HEK293 (cell line): Measurements from ENCODE around the gene POLR2H.

Source experiments
- CTCF ChIA-PET: fragments of 350-600 bp; formaldehyde crosslinking; extraction: SDS; loops from one replicate; lab custom pipeline; 2021; ENCODE audit warnings: antibody characterized with exemption; lab: Yijun Ruan, JAX
- POLR2A ChIA-PET: fragments of 300-600 bp; formaldehyde crosslinking; extraction: SDS; loops from one replicate; lab custom pipeline; 2020; ENCODE audit warnings: antibody characterized with exemption, inconsistent platforms; lab: Yijun Ruan, JAX
- H3K27ac ChIP-seq: fragments of 200-500 bp; sonication (Bioruptor generic); 2 replicates; pipeline ENCODE4 v1.5.1; 2014; ENCODE audit warnings: low read depth, low read length, control low read depth, inconsistent platforms; ENCODE audit errors: extremely low read depth
- H3K36me3 ChIP-seq, 2 experiments: fragments of 200-500 bp in 1 of 2; sonication (Bioruptor generic) in 1 of 2; 1 replicate in 1 of 2; 2 replicates in 1 of 2; pipeline ENCODE4 v1.5.1; 2014 to 2017; ENCODE audit warnings: inconsistent platforms in 2 of 2, low read length in 2 of 2; ENCODE audit not compliant: control insufficient read depth in 2 of 2, insufficient read depth in 1 of 2
- H3K4me1 ChIP-seq: fragments of 200-500 bp; sonication (Bioruptor generic); 2 replicates; pipeline ENCODE4 v1.5.1; 2014; ENCODE audit warnings: mild to moderate bottlenecking, low read length, inconsistent platforms; ENCODE audit not compliant: control insufficient read depth, insufficient read depth
- H3K4me3 ChIP-seq: 2 replicates; pipeline ENCODE4 v1.5.1; 2011; ENCODE audit warnings: low read depth, mild to moderate bottlenecking, control low read depth, low read length, moderate library complexity
- H3K9me3 ChIP-seq: fragments of 200-500 bp; sonication (Bioruptor generic); 2 replicates; pipeline ENCODE4 v1.5.1; 2014; ENCODE audit warnings: low read depth, low read length, inconsistent platforms; ENCODE audit not compliant: control insufficient read depth, insufficient read depth
- GLI4 ChIP-seq: fragments of 450-650 bp; formaldehyde crosslinking; IDR thresholded peaks from 2 replicates; pipeline ENCODE4 v1.5.1; 2016; ENCODE audit warnings: missing biosample characterization, missing genetic modification characterization
- GLIS2 ChIP-seq: fragments of 450-650 bp; formaldehyde crosslinking; IDR thresholded peaks from 2 replicates; pipeline ENCODE4 v1.5.1; 2016; ENCODE audit warnings: missing biosample characterization, missing genetic modification characterization
- SALL2 ChIP-seq: fragments of 450-650 bp; formaldehyde crosslinking; IDR thresholded peaks from 2 replicates; pipeline ENCODE4 v1.5.0; 2017; ENCODE audit warnings: missing biosample characterization, mild to moderate bottlenecking, missing genetic modification characterization, borderline replicate concordance
- SCRT1 ChIP-seq: fragments of 450-650 bp; formaldehyde crosslinking; IDR thresholded peaks from 2 replicates; pipeline ENCODE4 v1.5.1; 2016; ENCODE audit warnings: missing biosample characterization, missing genetic modification characterization, borderline replicate concordance
- SP3 ChIP-seq: fragments of 450-650 bp; formaldehyde crosslinking; IDR thresholded peaks from 2 replicates; pipeline ENCODE4 v1.5.1; 2016; ENCODE audit warnings: missing biosample characterization, missing genetic modification characterization
- ZBTB1 ChIP-seq: fragments of 450-650 bp; formaldehyde crosslinking; IDR thresholded peaks from 2 replicates; pipeline ENCODE4 v1.5.1; 2016; ENCODE audit warnings: missing biosample characterization, missing genetic modification characterization
- ZFHX2 ChIP-seq: fragments of 450-650 bp; formaldehyde crosslinking; conservative IDR thresholded peaks from 2 replicates; pipeline ENCODE4 v1.5.1; 2016; ENCODE audit warnings: missing biosample characterization, missing genetic modification characterization
- ZFP3 ChIP-seq: fragments of 450-650 bp; formaldehyde crosslinking; IDR thresholded peaks from 2 replicates; pipeline ENCODE4 v1.5.1; 2016; ENCODE audit warnings: low read depth, missing biosample characterization, missing genetic modification characterization
- ZNF140 ChIP-seq: fragments of 450-650 bp; formaldehyde crosslinking; IDR thresholded peaks from 2 replicates; pipeline ENCODE4 v1.5.1; 2016; ENCODE audit warnings: missing biosample characterization, missing genetic modification characterization
- ZNF19 ChIP-seq: fragments of 450-650 bp; formaldehyde crosslinking; IDR thresholded peaks from 2 replicates; pipeline ENCODE4; 2016; ENCODE audit warnings: missing biosample characterization, missing genetic modification characterization, low read depth
- ZNF221 ChIP-seq: fragments of 450-650 bp; formaldehyde crosslinking; IDR thresholded peaks from 2 replicates; pipeline ENCODE4 v1.5.1; 2017; ENCODE audit warnings: missing biosample characterization, missing genetic modification characterization, borderline replicate concordance
- ZNF280D ChIP-seq: fragments of 450-650 bp; formaldehyde crosslinking; IDR thresholded peaks from 2 replicates; pipeline ENCODE4 v1.5.1; 2016; ENCODE audit warnings: missing biosample characterization, missing genetic modification characterization
- ZNF324 ChIP-seq: fragments of 450-650 bp; formaldehyde crosslinking; IDR thresholded peaks from 2 replicates; pipeline ENCODE4 v1.5.1; 2016; ENCODE audit warnings: missing biosample characterization, missing genetic modification characterization
- ZNF623 ChIP-seq: fragments of 450-650 bp; formaldehyde crosslinking; IDR thresholded peaks from 2 replicates; pipeline ENCODE4 v1.5.1; 2016; ENCODE audit warnings: missing biosample characterization, missing genetic modification characterization
- ZNF629 ChIP-seq: fragments of 450-650 bp; formaldehyde crosslinking; IDR thresholded peaks from 2 replicates; pipeline ENCODE4 v1.5.1; 2017; ENCODE audit warnings: missing biosample characterization, missing genetic modification characterization
- ZSCAN30 ChIP-seq: fragments of 450-650 bp; IDR thresholded peaks from 2 replicates; pipeline ENCODE4 v1.5.1; 2018; ENCODE audit warnings: missing biosample characterization, mild to moderate bottlenecking, missing genetic modification characterization, moderate library complexity

Gene POLR2H

GRCh38 chr3:184357248-184358123, 4.0 kb upstream of the POLR2H start:
- POLR2A ChIA-PET, result no interaction called here
- H3K9me3 ChIP-seq, result no peaks in the 10 kb centered on the region
- CTCF ChIA-PET, result no interaction called here
- no peak for TF ChIP-seq ZBTB1
- no peak for TF ChIP-seq ZSCAN30 (tag by site-specific recombination)
- H3K36me3 ChIP-seq, result peaks cover 0 to 56% of the 10 kb centered on the region in 2 experiments; a peak in 1 of 3 replicates
- H3K27ac ChIP-seq, result no peak overlapping the region
- H3K4me3 ChIP-seq, result no peak overlapping the region
- H3K4me1 ChIP-seq, result no peaks in the 10 kb centered on the region

GRCh38 chr3:184358124-184358767, 3.3 kb upstream of the POLR2H start:
- Histone ChIP-seq H3K36me3 (peaks cover 0 to 48% of the 10 kb centered on the region in 2 experiments; a peak in 1 of 3 replicates), H3K4me3 (no peak overlapping the region), H3K4me1 (no peaks in the 10 kb centered on the region), H3K9me3 (no peaks in the 10 kb centered on the region), H3K27ac (no peak overlapping the region)
- ChIA-PET POLR2A (no interaction called here), CTCF (interaction anchor here (0.7 to 0.9 kb wide), 3 partner anchors 7 to 166 kb away, joined by 3 read pairs; no protein-coding TSS in a partner anchor)
- TF ChIP-seq SP3 (tag by site-specific recombination) (no peak), GLIS2 (tag by site-specific recombination) (no peak), ZNF140 (tag by site-specific recombination) (no peak), SCRT1 (no peak), ZFP3 (tag by site-specific recombination) (no peak), ZNF623 (no peak), ZFHX2 (tag by site-specific recombination) (no peak), ZNF629 (tag by site-specific recombination) (no peak)

GRCh38 chr3:184358921-184359350, 2.6 kb upstream of the POLR2H start:
- TF ChIP-seq ZNF324 (tag by site-specific recombination) (no peak), GLI4 (no peak), ZNF280D (tag by site-specific recombination) (no peak), SALL2 (tag by site-specific recombination) (no peak), ZNF19 (tag by site-specific recombination) (no peak), ZNF221 (no peak)
- Histone ChIP-seq H3K36me3 (peaks cover 0 to 42% of the 10 kb centered on the region in 2 experiments; a peak in 1 of 3 replicates), H3K4me3 (no peak overlapping the region), H3K9me3 (no peaks in the 10 kb centered on the region), H3K4me1 (no peaks in the 10 kb centered on the region), H3K27ac (no peak overlapping the region)
- POLR2A ChIA-PET, result no interaction called here
- CTCF ChIA-PET, result interaction anchor here (0.7 to 0.9 kb wide), 3 partner anchors 8 to 166 kb away, joined by 3 read pairs; no protein-coding TSS in a partner anchor
